ENCODE measurements around the gene MYH16.

- TF ChIP-seq CTCF (conservative IDR thresholded peaks at IDR 0.05; ENCODE audit: low read depth in 2 of 2) (no peak), REST (IDR thresholded peaks at IDR 0.05; ENCODE audit: unreplicated experiment) (no peak), EZH2 (IDR thresholded peaks at IDR 0.05; ENCODE audit: low read depth, unreplicated experiment) (no peak), CREB1 (CRISPR knock-in tag; IDR thresholded peaks at IDR 0.05; ENCODE audit: low read depth) (no peak), POLR2AphosphoS5 (IDR thresholded peaks at IDR 0.05; ENCODE audit: low read depth) (no peak), ZNF114 (CRISPR knock-in tag; IDR thresholded peaks at IDR 0.05) (no peak), EZH2phosphoT487 (IDR thresholded peaks at IDR 0.05; ENCODE audit: unreplicated experiment) (no peak), JUNB (IDR thresholded peaks at IDR 0.05; ENCODE audit: unreplicated experiment) (no peak), STAT1 (IDR thresholded peaks at IDR 0.05; ENCODE audit: unreplicated experiment) (no peak), ZNF331 (CRISPR knock-in tag; IDR thresholded peaks at IDR 0.05; ENCODE audit: low read depth) (no peak), ETS1 (IDR thresholded peaks at IDR 0.05) (no peak)
Measured at GRCh38 chr7:99255463-99255862, 17.2 kb upstream of the MYH16 start.
